Tibial nerve (tissue), 4 donors: ENCODE data around the gene CMSS1.

ENCODE experiments used
- EP300 ChIP-seq, 2 donors: sonication (generic); formaldehyde crosslinking; IDR thresholded peaks; one replicate each; pipeline ENCODE4 v1.6.1; 2017; ENCODE audit warnings: antibody characterized with exemption in 2 of 2, mild to moderate bottlenecking in 1 of 2
- POLR2A ChIP-seq, 2 donors: fragments of 450-650 bp; IDR thresholded peaks; one replicate each; pipeline ENCODE4 v1.6.1; 2017; ENCODE audit warnings: antibody characterized with exemption in 2 of 2, mild to moderate bottlenecking in 2 of 2, moderate library complexity in 2 of 2
- TF ChIP-seq, protein P1 (sequence below), 5 experiments: fragments of 200-600 bp in 3 of 5; fragments of 450-650 bp in 2 of 5; sonication (generic) in 3 of 5; IDR thresholded peaks; one replicate each; pipeline ENCODE4 v1.5.1; 2016 to 2019; ENCODE audit warnings: antibody characterized with exemption in 5 of 5, mild to moderate bottlenecking in 3 of 5, moderate library complexity in 2 of 5

DNA sequence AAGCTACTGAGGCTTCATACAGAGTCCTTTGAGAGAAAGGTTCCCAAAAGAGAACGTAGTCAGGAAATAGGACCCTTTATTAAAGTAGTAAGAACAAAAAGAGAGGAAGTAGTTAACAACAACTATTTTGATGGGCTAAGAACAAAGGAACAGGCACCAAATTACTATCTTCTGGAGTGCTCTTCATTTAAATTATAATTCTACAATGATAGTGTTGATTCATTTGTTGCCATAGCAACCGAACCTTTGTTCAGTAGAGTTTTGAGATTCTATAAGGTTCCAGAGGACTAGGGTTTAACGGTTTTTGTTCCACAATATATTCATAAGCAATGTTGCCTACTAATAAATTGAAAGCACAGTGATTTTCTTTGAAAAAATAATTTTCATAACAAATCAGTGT is 78.8 kb downstream of the CMSS1 start:
- TF ChIP-seq, protein P1, sequence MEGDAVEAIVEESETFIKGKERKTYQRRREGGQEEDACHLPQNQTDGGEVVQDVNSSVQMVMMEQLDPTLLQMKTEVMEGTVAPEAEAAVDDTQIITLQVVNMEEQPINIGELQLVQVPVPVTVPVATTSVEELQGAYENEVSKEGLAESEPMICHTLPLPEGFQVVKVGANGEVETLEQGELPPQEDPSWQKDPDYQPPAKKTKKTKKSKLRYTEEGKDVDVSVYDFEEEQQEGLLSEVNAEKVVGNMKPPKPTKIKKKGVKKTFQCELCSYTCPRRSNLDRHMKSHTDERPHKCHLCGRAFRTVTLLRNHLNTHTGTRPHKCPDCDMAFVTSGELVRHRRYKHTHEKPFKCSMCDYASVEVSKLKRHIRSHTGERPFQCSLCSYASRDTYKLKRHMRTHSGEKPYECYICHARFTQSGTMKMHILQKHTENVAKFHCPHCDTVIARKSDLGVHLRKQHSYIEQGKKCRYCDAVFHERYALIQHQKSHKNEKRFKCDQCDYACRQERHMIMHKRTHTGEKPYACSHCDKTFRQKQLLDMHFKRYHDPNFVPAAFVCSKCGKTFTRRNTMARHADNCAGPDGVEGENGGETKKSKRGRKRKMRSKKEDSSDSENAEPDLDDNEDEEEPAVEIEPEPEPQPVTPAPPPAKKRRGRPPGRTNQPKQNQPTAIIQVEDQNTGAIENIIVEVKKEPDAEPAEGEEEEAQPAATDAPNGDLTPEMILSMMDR (IDR thresholded peaks at IDR 0.05), result no peak
- TF ChIP-seq POLR2A (IDR thresholded peaks at IDR 0.05), result no peak
- TF ChIP-seq EP300 (IDR thresholded peaks at IDR 0.05), result no peak
